ENCODE results near the gene PRSS12.

GRCh38 chr4:118335774-118336173, 17.0 kb downstream of the PRSS12 start:
- TF ChIP-seq, protein P1, sequence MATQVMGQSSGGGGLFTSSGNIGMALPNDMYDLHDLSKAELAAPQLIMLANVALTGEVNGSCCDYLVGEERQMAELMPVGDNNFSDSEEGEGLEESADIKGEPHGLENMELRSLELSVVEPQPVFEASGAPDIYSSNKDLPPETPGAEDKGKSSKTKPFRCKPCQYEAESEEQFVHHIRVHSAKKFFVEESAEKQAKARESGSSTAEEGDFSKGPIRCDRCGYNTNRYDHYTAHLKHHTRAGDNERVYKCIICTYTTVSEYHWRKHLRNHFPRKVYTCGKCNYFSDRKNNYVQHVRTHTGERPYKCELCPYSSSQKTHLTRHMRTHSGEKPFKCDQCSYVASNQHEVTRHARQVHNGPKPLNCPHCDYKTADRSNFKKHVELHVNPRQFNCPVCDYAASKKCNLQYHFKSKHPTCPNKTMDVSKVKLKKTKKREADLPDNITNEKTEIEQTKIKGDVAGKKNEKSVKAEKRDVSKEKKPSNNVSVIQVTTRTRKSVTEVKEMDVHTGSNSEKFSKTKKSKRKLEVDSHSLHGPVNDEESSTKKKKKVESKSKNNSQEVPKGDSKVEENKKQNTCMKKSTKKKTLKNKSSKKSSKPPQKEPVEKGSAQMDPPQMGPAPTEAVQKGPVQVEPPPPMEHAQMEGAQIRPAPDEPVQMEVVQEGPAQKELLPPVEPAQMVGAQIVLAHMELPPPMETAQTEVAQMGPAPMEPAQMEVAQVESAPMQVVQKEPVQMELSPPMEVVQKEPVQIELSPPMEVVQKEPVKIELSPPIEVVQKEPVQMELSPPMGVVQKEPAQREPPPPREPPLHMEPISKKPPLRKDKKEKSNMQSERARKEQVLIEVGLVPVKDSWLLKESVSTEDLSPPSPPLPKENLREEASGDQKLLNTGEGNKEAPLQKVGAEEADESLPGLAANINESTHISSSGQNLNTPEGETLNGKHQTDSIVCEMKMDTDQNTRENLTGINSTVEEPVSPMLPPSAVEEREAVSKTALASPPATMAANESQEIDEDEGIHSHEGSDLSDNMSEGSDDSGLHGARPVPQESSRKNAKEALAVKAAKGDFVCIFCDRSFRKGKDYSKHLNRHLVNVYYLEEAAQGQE (IDR thresholded peaks at IDR 0.05; ENCODE audit: insufficient read depth in 1 of 2, low read depth in 2 of 2, low read length in 2 of 2) = no peak
- TF ChIP-seq POLR2AphosphoS5 (IDR thresholded peaks at IDR 0.05; ENCODE audit: low read depth, low read length) (no peak), TAF1 (IDR thresholded peaks at IDR 0.05; ENCODE audit: borderline replicate concordance, insufficient read depth, low read length) (no peak), FOXP2 (optimal IDR thresholded peaks at IDR 0.05; ENCODE audit: borderline replicate concordance, extremely low read depth, extremely low read length, insufficient read depth) (no peak)
